Common myeloid progenitor, CD34-positive (primary cell): ENCODE data around the gene OR4X2.

ENCODE experiments used
- CTCF ChIA-PET: fragments of 350-600 bp; sonication (Branson Sonifier 250); formaldehyde crosslinking; loops from one replicate; lab custom pipeline; 2021; ENCODE audit warnings: antibody characterized with exemption; lab: Charles Lee
- POLR2A ChIA-PET: fragments of 350-600 bp; sonication (Branson Sonifier 250); formaldehyde crosslinking; loops from one replicate; lab custom pipeline; 2021; ENCODE audit warnings: antibody characterized with exemption; lab: Charles Lee
- DNase-seq, 3 donors: peaks; one replicate each; pipeline versions ENCODE4 v3.0.0 to v3.0.0-alpha.2; 2013
- H3K27ac ChIP-seq, 2 experiments: 1 replicate in 1 of 2; 2 replicates in 1 of 2; pipeline ENCODE4 v1.7.0; 2013; ENCODE audit warnings: inconsistent platforms in 2 of 2, low read length in 2 of 2, mild to moderate bottlenecking in 2 of 2, low read depth in 1 of 2, moderate library complexity in 1 of 2; ENCODE audit not compliant: severe bottlenecking in 2 of 2, insufficient read depth in 1 of 2, poor library complexity in 1 of 2
- H3K27me3 ChIP-seq, 5 experiments: replicated peaks in 2 of 5; 1 replicate in 3 of 5; 2 replicates in 2 of 5; pipeline versions ENCODE4 v1.6.1 to v1.7.0; 2013; ENCODE audit warnings: low read length in 4 of 5, mild to moderate bottlenecking in 2 of 5, moderate library complexity in 2 of 5, inconsistent platforms in 1 of 5; ENCODE audit not compliant: insufficient read depth in 5 of 5, control insufficient read depth in 4 of 5
- H3K36me3 ChIP-seq, 4 experiments: 1 replicate in 2 of 4; 2 replicates in 2 of 4; pipeline versions ENCODE4 v1.6.1 to v1.7.0; 2013; ENCODE audit warnings: low read length in 3 of 4, control low read depth in 1 of 4, mild to moderate bottlenecking in 1 of 4; ENCODE audit not compliant: control insufficient read depth in 4 of 4, insufficient read depth in 4 of 4
- H3K4me1 ChIP-seq, 4 experiments: 1 replicate in 3 of 4; 2 replicates in 1 of 4; pipeline versions ENCODE4 v1.6.1 to v1.7.1; 2013; ENCODE audit warnings: low read length in 3 of 4, mild to moderate bottlenecking in 3 of 4, control low read depth in 1 of 4, inconsistent platforms in 1 of 4, moderate library complexity in 1 of 4; ENCODE audit not compliant: control insufficient read depth in 4 of 4, insufficient read depth in 4 of 4; ENCODE audit errors: control extremely low read depth in 1 of 4
- H3K4me3 ChIP-seq, 7 experiments: 1 replicate in 4 of 7; 2 replicates in 3 of 7; pipeline versions ENCODE4 v1.5.1 to v1.7.0; 2013; ENCODE audit warnings: mild to moderate bottlenecking in 7 of 7, low read length in 6 of 7, moderate library complexity in 6 of 7, inconsistent platforms in 2 of 7, low read depth in 2 of 7, control low read depth in 1 of 7; ENCODE audit not compliant: insufficient read depth in 4 of 7, control insufficient read depth in 1 of 7; ENCODE audit errors: extremely low read depth in 1 of 7
- H3K9me3 ChIP-seq, 5 experiments: 1 replicate in 4 of 5; 2 replicates in 1 of 5; pipeline versions ENCODE4 v1.6.1 to v1.7.1; 2013; ENCODE audit warnings: low read length in 4 of 5, mild to moderate bottlenecking in 2 of 5, inconsistent platforms in 1 of 5, low read depth in 1 of 5, moderate library complexity in 1 of 5; ENCODE audit not compliant: control insufficient read depth in 4 of 5, insufficient read depth in 2 of 5; ENCODE audit errors: control extremely low read depth in 1 of 5
- WGBS: methylation state at CpG from one replicate; pipeline ENCODE4 v1.1.5; 2013; ENCODE audit not compliant: insufficient coverage; 5-methylcytosine and 5-hydroxymethylcytosine counted together

The OR4X2 gene

DNA sequence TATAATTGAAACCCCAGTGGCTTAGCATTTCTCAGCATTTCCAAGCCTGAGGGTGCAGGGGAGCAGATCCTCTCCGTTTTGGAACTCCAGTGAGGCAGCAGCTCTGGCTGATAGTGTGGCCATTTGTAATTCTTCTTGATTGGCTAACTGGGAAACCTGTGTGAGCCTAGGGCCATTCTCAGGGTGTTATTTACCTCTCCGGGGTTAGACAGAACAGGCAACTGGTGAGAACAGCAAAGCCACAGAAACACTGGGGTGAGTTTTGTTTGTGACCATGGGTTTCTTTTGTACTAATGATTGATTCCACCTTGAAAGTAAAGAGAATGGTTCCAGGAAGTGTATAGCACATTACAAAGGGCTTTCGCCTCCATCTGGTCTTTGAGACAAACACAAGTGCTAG lies 2.4 kb upstream of the OR4X2 start:
- Histone ChIP-seq H3K27me3 (no peaks in the 10 kb centered on the region), H3K36me3 (no peaks in the 10 kb centered on the region), H3K27ac (no peak overlapping the region), H3K9me3 (no peaks in the 10 kb centered on the region), H3K4me3 (no peak overlapping the region), H3K4me1 (no peaks in the 10 kb centered on the region)
- DNase-seq = no peak
- WGBS = 43% methylated on average over 2 of the region's 3 CpGs
- CTCF ChIA-PET = no interaction called here
- POLR2A ChIA-PET = no interaction called here

GRCh38 chr11:48248902-48249301 lies 4.0 kb downstream of the OR4X2 start:
- POLR2A ChIA-PET = no interaction called here
- no peaks in the 10 kb centered on the region for H3K27me3 ChIP-seq
- no peaks in the 10 kb centered on the region for H3K36me3 ChIP-seq
- no peaks in the 10 kb centered on the region for H3K4me1 ChIP-seq
- CTCF ChIA-PET = no interaction called here
- H3K27ac ChIP-seq = no peak overlapping the region
- DNase-seq = no peak
- WGBS = no CpG with 5 or more reads among the region's 1 CpG
- no peak overlapping the region for H3K4me3 ChIP-seq
- H3K9me3 ChIP-seq = peaks cover 0 to 1% (median 0%) of the 10 kb centered on the region in 5 experiments

GRCh38 chr11:48261600-48261999 lies 16.7 kb downstream of the OR4X2 start:
- Histone ChIP-seq H3K27ac (no peak overlapping the region), H3K36me3 (no peaks in the 10 kb centered on the region), H3K9me3 (no peaks in the 10 kb centered on the region), H3K4me1 (no peaks in the 10 kb centered on the region), H3K27me3 (no peaks in the 10 kb centered on the region), H3K4me3 (no peak overlapping the region)
- no peak for DNase-seq
- WGBS = 92% methylated on average over 1 of the region's 2 CpGs
- CTCF ChIA-PET = no interaction called here
- POLR2A ChIA-PET = no interaction called here

GRCh38 chr11:48263423-48263911 lies 18.6 kb downstream of the OR4X2 start, which contains the start of gene OR4X1:
TSS of gene OR4X1 (plus strand) at chr11:48263861. CDS start at chr11:48263861, 0 bp downstream.
- no peak within 1 kb of the TSS for H3K4me3 ChIP-seq
- H3K9me3 ChIP-seq = no peaks in the 10 kb centered on the region
- no peaks in the 10 kb centered on the region for H3K27me3 ChIP-seq
- CTCF ChIA-PET = no interaction called here
- POLR2A ChIA-PET = no interaction called here
- H3K4me1 ChIP-seq = no peaks in the 10 kb centered on the region
- H3K36me3 ChIP-seq = no peaks in the 10 kb centered on the region
- no peak for DNase-seq
- 63% methylated on average over 2 of the region's 3 CpGs for WGBS
- H3K27ac ChIP-seq = no peak within 1 kb of the TSS

GRCh38 chr11:48270621-48271020 lies 25.7 kb downstream of the OR4X2 start:
- DNase-seq = no peak
- H3K36me3 ChIP-seq = no peaks in the 10 kb centered on the region
- no peaks in the 10 kb centered on the region for H3K9me3 ChIP-seq
- H3K4me1 ChIP-seq = no peaks in the 10 kb centered on the region
- no peaks in the 10 kb centered on the region for H3K27me3 ChIP-seq
- ChIA-PET CTCF (no interaction called here), POLR2A (no interaction called here)
- 92% methylated on average over 2 of the region's 3 CpGs for WGBS
- H3K4me3 ChIP-seq = no peak overlapping the region
- no peak overlapping the region for H3K27ac ChIP-seq

- CTCF ChIA-PET = interaction anchor here (1.4 kb wide), 1 partner anchor 35 kb away, joined by 3 read pairs; no protein-coding TSS in a partner anchor
Observed at GRCh38 chr11:48272606-48273005, 27.7 kb downstream of the OR4X2 start.

More at GRCh38 chr11:48272606-48273005, 27.7 kb downstream of the OR4X2 start:
- POLR2A ChIA-PET = no interaction called here
- H3K9me3 ChIP-seq = no peaks in the 10 kb centered on the region
- H3K4me1 ChIP-seq = no peaks in the 10 kb centered on the region
- no peaks in the 10 kb centered on the region for H3K36me3 ChIP-seq
- WGBS = 23% methylated on average over 1 of the region's 1 CpG
- DNase-seq = no peak
- no peak overlapping the region for H3K4me3 ChIP-seq
- H3K27me3 ChIP-seq = no peaks in the 10 kb centered on the region
- H3K27ac ChIP-seq = no peak overlapping the region
